A673 (cell line): Measurements from ENCODE around the gene PYDC2. TPM values are rescaled to one million over a fixed set of nuclear protein-coding genes. Genes with fewer than 3 reads are reported as not detected.

Experiments used
- BruUV-seq: library from RNA; stranded (reverse); fragments of 400-500 nt; replicated peaks from 2 replicates; lab custom pipeline; 2021; lab: Mats Ljungman, UMichigan
- CTCF ChIA-PET: fragments of 300-600 bp; sonication (Branson Sonifier 250); formaldehyde crosslinking; loops from one replicate; lab custom pipeline; 2022; ENCODE audit warnings: antibody characterized with exemption; lab: Charles Lee
- POLR2A ChIA-PET: fragments of 300-600 bp; sonication (Branson Sonifier 250); formaldehyde crosslinking; loops from one replicate; lab custom pipeline; 2022; ENCODE audit warnings: antibody characterized with exemption; ENCODE audit not compliant: low non-redundant PET; lab: Charles Lee
- DNase-seq: peaks from one replicate; pipeline ENCODE4 v3.0.0-alpha.2; 2015; ENCODE audit warnings: low spot score
- H3K27ac ChIP-seq: fragments of 200-600 bp; sonication (generic); 2 replicates; pipeline ENCODE4 v1.5.1; 2016; ENCODE audit warnings: mixed run types, low read depth, mild to moderate bottlenecking, mixed read lengths, antibody characterized with exemption, low read length; ENCODE audit not compliant: poor library complexity, severe bottlenecking
- H3K27me3 ChIP-seq: fragments of 200-600 bp; sonication (generic); replicated peaks from 2 replicates; pipeline ENCODE4 v1.6.1; 2017; ENCODE audit warnings: mixed run types, low read depth, mild to moderate bottlenecking, mixed read lengths, antibody characterized with exemption, low read length; ENCODE audit not compliant: insufficient read depth, poor library complexity
- H3K36me3 ChIP-seq: fragments of 200-600 bp; sonication (generic); 2 replicates; pipeline ENCODE4 v1.6.1; 2016; ENCODE audit warnings: mixed run types, mild to moderate bottlenecking, mixed read lengths, antibody characterized with exemption, low read length; ENCODE audit not compliant: insufficient read depth, poor library complexity, severe bottlenecking
- H3K4me1 ChIP-seq: fragments of 200-600 bp; sonication (generic); 2 replicates; pipeline ENCODE4 v1.6.1; 2017; ENCODE audit warnings: mixed run types, mild to moderate bottlenecking, mixed read lengths, antibody characterized with exemption, low read length; ENCODE audit not compliant: insufficient read depth, poor library complexity, severe bottlenecking
- H3K4me3 ChIP-seq: fragments of 200-600 bp; sonication (generic); 2 replicates; pipeline ENCODE4 v1.5.1; 2016; ENCODE audit warnings: low read depth, mixed run types, mild to moderate bottlenecking, mixed read lengths, low read length; ENCODE audit not compliant: poor library complexity, severe bottlenecking
- H3K9me3 ChIP-seq: fragments of 200-600 bp; sonication (generic); 2 replicates; pipeline ENCODE4 v1.6.1; 2016; ENCODE audit warnings: mixed run types, low read depth, mild to moderate bottlenecking, mixed read lengths, antibody characterized with exemption, low read length; ENCODE audit not compliant: poor library complexity, severe bottlenecking
- EZH2 ChIP-seq: fragments of 200-600 bp; sonication (generic); IDR thresholded peaks from 2 replicates; pipeline ENCODE4 v1.6.1; 2017; ENCODE audit warnings: borderline replicate concordance, low read depth, mild to moderate bottlenecking, mixed read lengths, antibody characterized with exemption, low read length; ENCODE audit not compliant: poor library complexity, severe bottlenecking
- intact Hi-C: fragments of 100-400 bp; cut with micrococcal nuclease; formaldehyde crosslinking; loops from one replicate; pipeline ENCODE4 v1.10.0; 2022; ENCODE audit not compliant: unreplicated experiment
- total RNA-seq: library from RNA; stranded (reverse); gene quantifications from 2 replicates; pipeline ENCODE4 v1.2.3, GENCODE V29; 2021
- TF ChIP-seq, protein P1 (sequence below): fragments of 300-800, 200-600 bp; sonication (generic); conservative IDR thresholded peaks from 2 replicates; pipeline ENCODE4 v1.5.1; 2017; ENCODE audit warnings: low read depth, mild to moderate bottlenecking, antibody characterized with exemption, low read length, moderate library complexity, mixed read lengths

Gene PYDC2
- total RNA-seq, 1 experiment from 2014 or later: not detected

DNA sequence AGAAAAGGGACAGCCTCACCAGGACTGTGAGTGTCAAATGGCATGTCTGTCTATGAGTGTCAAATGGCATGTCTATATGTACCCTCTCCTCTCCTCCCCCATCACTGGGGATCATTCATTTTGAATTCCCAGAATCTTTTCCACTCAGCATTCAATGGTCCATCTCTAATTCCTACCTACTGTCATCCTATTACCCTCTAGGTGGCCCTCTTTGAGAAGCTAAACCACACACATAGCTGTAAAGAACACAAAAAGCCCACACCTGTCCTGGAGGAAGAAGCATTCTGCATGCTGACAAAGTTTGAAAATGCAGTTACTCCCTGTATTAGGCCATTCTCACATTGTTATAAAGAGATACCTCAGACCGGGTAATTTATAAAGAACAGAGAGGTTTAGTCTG, 46.2 kb upstream of the PYDC2 start:
- ChIA-PET POLR2A (no interaction called here), CTCF (no interaction called here)
- Histone ChIP-seq H3K4me1 (no peaks in the 10 kb centered on the region), H3K27ac (no peak overlapping the region), H3K4me3 (no peak overlapping the region), H3K9me3 (peaks cover 10% of the 10 kb centered on the region), H3K36me3 (no peaks in the 10 kb centered on the region), H3K27me3 (no peaks in the 10 kb centered on the region)
- intact Hi-C loops: no loop called here
- no TSS peak for BruUV-seq
- DNase-seq: no peak
- TF ChIP-seq, protein P1, sequence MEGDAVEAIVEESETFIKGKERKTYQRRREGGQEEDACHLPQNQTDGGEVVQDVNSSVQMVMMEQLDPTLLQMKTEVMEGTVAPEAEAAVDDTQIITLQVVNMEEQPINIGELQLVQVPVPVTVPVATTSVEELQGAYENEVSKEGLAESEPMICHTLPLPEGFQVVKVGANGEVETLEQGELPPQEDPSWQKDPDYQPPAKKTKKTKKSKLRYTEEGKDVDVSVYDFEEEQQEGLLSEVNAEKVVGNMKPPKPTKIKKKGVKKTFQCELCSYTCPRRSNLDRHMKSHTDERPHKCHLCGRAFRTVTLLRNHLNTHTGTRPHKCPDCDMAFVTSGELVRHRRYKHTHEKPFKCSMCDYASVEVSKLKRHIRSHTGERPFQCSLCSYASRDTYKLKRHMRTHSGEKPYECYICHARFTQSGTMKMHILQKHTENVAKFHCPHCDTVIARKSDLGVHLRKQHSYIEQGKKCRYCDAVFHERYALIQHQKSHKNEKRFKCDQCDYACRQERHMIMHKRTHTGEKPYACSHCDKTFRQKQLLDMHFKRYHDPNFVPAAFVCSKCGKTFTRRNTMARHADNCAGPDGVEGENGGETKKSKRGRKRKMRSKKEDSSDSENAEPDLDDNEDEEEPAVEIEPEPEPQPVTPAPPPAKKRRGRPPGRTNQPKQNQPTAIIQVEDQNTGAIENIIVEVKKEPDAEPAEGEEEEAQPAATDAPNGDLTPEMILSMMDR: no peak
- no peak for TF ChIP-seq EZH2

DNA sequence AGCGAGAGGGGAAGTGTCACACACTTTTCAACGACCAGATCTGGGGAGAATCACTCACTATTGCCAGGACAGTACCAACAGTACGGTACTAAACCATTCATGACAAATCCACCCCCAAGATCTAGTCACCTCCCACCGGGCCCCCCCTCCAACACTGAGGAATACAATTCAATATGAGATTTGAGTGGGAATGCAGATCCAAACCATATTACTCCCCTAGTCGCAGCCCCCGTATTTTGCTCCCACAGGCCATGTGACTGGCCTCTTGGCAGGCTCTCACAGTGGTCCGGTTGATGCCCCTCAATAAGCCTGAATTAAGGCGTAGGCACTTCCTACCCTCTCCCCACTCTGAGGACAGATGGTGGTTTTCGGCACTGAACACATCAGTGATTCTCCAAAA, 45.4 kb upstream of the PYDC2 start:
- no TSS peak for BruUV-seq
- intact Hi-C loops: no loop called here
- no peak for DNase-seq
- Histone ChIP-seq H3K27ac (no peak overlapping the region), H3K9me3 (peaks cover 1% of the 10 kb centered on the region), H3K4me1 (no peaks in the 10 kb centered on the region), H3K36me3 (no peaks in the 10 kb centered on the region), H3K27me3 (no peaks in the 10 kb centered on the region), H3K4me3 (no peak overlapping the region)
- ChIA-PET CTCF (no interaction called here), POLR2A (no interaction called here)
- TF ChIP-seq, protein P1: no peak
- no peak for TF ChIP-seq EZH2

DNA sequence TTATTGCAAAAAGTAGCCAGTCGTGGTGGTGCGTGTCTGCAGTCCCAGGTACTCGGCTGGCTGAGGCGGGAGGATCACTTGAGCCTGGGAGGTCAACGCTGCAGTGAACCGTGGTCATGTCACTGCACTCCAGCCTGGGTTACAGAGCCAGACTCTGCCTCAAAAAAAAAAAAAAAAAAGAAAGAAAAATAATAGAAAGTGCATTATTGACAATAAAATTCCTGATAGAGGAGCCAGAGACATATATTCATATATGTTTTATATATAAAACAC, 43.6 kb upstream of the PYDC2 start:
- H3K9me3 ChIP-seq: no peaks in the 10 kb centered on the region
- ChIA-PET POLR2A (no interaction called here), CTCF (no interaction called here)
- DNase-seq: no peak
- H3K27ac ChIP-seq: no peak overlapping the region
- H3K4me1 ChIP-seq: no peaks in the 10 kb centered on the region
- H3K4me3 ChIP-seq: no peak overlapping the region
- TF ChIP-seq, protein P1: no peak
- TF ChIP-seq EZH2: no peak
- no peaks in the 10 kb centered on the region for H3K27me3 ChIP-seq
- no peaks in the 10 kb centered on the region for H3K36me3 ChIP-seq
- BruUV-seq: no TSS peak
- intact Hi-C loops: loop anchor here (2.0 kb wide), 1 partner anchor 391 kb away; no protein-coding TSS in a partner anchor
